ENCODE results near the gene PTPRR.

- TF ChIP-seq CTCF (IDR thresholded peaks at IDR 0.05; ENCODE audit: low read depth, low read length) (no peak), POLR2A (IDR thresholded peaks at IDR 0.05; ENCODE audit: extremely low read depth, insufficient read length) (no peak), MYC (IDR thresholded peaks at IDR 0.05; ENCODE audit: low read depth, low read length) (no peak)
Observed at GRCh38 chr12:70741256-70741655, 179.3 kb downstream of the PTPRR start.
